ENCODE measurements around the gene MRC2. TPM values are rescaled to one million over a fixed set of nuclear protein-coding genes. Genes with fewer than 3 reads are reported as not detected.

Gene MRC2
- polyA plus RNA-seq, 3 donors = 0.04 TPM; not detected in 2

- Histone ChIP-seq H3K4me2 (replicated peaks; ENCODE audit: extremely low read depth, low read length, poor library complexity, severe bottlenecking) (peak overlapping the region; percentile 88), H2AFZ (ENCODE audit: insufficient read depth, low read depth, low read length, poor library complexity, severe bottlenecking) (peak overlapping the region; percentile 29), H3K27ac (ENCODE audit: low read depth in 1 of 2, low read length in 2 of 2) (no peak overlapping the region), H3K4me1 (ENCODE audit: control insufficient read depth in 1 of 2, insufficient read depth in 2 of 2, low read length in 2 of 2) (peaks cover 25 to 31% of the 10 kb centered on the region in 2 donors), H3K27me3 (ENCODE audit: control insufficient read depth in 2 of 2, insufficient read depth in 2 of 2, low read length in 2 of 2) (peaks cover 3 to 31% of the 10 kb centered on the region in 2 donors), H3K4me3 (replicated peaks in 1 of 3; ENCODE audit: low read depth in 2 of 3, low read length in 3 of 3) (peak overlapping the region in 1 of 3 experiments; percentile 70), H3K79me2 (ENCODE audit: insufficient read depth, low read length) (no peaks in the 10 kb centered on the region), H3K36me3 (replicated peaks in 1 of 2; ENCODE audit: control insufficient read depth in 1 of 2, insufficient read depth in 2 of 2, low read length in 2 of 2) (no peaks in the 10 kb centered on the region), H3K9ac (ENCODE audit: insufficient read depth, low read length, poor library complexity, severe bottlenecking) (peak overlapping the region; percentile 32), H4K20me1 (ENCODE audit: insufficient read depth, low read length) (no peaks in the 10 kb centered on the region), H3K9me3 (replicated peaks in 1 of 2; ENCODE audit: control insufficient read depth in 1 of 2, insufficient read depth in 1 of 2, low read length in 2 of 2) (no peaks in the 10 kb centered on the region)
- Mint-ChIP-seq H3K27ac (no peak overlapping the region), H3K4me1 (peaks cover 36% of the 10 kb centered on the region), H3K9me3 (peaks cover 0 to 5% (median 2%) of the 10 kb centered on the region in 7 donors), H3K4me3 (peak overlapping the region; percentile 79 to 91), H3K27me3 (ENCODE audit: low read depth in 3 of 3) (peaks cover 35 to 48% (median 37%) of the 10 kb centered on the region in 3 donors), H3K36me3 (peaks cover 3 to 5% of the 10 kb centered on the region in 2 donors)
- DNase-seq = no peak
- intact Hi-C loops (cut with micrococcal nuclease) = no loop called here
- WGBS (ENCODE audit: insufficient coverage) = 0% methylated on average over 45 of the region's 61 CpGs
- no peak for TF ChIP-seq CTCF (IDR thresholded peaks at IDR 0.05)
Observed at GRCh38 chr17:62627904-62628633, 599 bp downstream of the MRC2 start.

GRCh38 chr17:62628831-62629555 is 1.5 kb downstream of the MRC2 start:
- no peaks in the 10 kb centered on the region for H3K36me3 ChIP-seq (replicated peaks in 1 of 2; ENCODE audit: control insufficient read depth in 1 of 2, insufficient read depth in 2 of 2, low read length in 2 of 2)
- no peak for TF ChIP-seq CTCF (IDR thresholded peaks at IDR 0.05)
- no peak overlapping the region for H2AFZ ChIP-seq (ENCODE audit: insufficient read depth, low read depth, low read length, poor library complexity, severe bottlenecking)
- intact Hi-C loops (cut with micrococcal nuclease) = no loop called here
- H3K27ac Mint-ChIP-seq = no peak overlapping the region
- WGBS (ENCODE audit: insufficient coverage) = 58% methylated on average over 11 of the region's 19 CpGs
- H3K4me1 Mint-ChIP-seq = peaks cover 36% of the 10 kb centered on the region
- peaks cover 35 to 48% (median 41%) of the 10 kb centered on the region in 3 donors for H3K27me3 Mint-ChIP-seq (ENCODE audit: low read depth in 3 of 3)
- H3K4me3 Mint-ChIP-seq = peak overlapping the region; percentile 24 to 91
- H3K4me3 ChIP-seq (replicated peaks in 1 of 3; ENCODE audit: low read depth in 2 of 3, low read length in 3 of 3) = no peak overlapping the region
- H3K9me3 Mint-ChIP-seq = peaks cover 0 to 5% (median 2%) of the 10 kb centered on the region in 7 donors
- H3K9me3 ChIP-seq (replicated peaks in 1 of 2; ENCODE audit: control insufficient read depth in 1 of 2, insufficient read depth in 1 of 2, low read length in 2 of 2) = no peaks in the 10 kb centered on the region
- peaks cover 2 to 3% of the 10 kb centered on the region in 2 donors for H3K36me3 Mint-ChIP-seq
- no peaks in the 10 kb centered on the region for H3K79me2 ChIP-seq (ENCODE audit: insufficient read depth, low read length)
- no peak overlapping the region for H3K27ac ChIP-seq (ENCODE audit: low read depth in 1 of 2, low read length in 2 of 2)
- no peak for DNase-seq
- no peak overlapping the region for H3K4me2 ChIP-seq (replicated peaks; ENCODE audit: extremely low read depth, low read length, poor library complexity, severe bottlenecking)
- peaks cover 25 to 31% of the 10 kb centered on the region in 2 donors for H3K4me1 ChIP-seq (ENCODE audit: control insufficient read depth in 1 of 2, insufficient read depth in 2 of 2, low read length in 2 of 2)
- H3K27me3 ChIP-seq (ENCODE audit: control insufficient read depth in 2 of 2, insufficient read depth in 2 of 2, low read length in 2 of 2) = peaks cover 3 to 31% of the 10 kb centered on the region in 2 donors
- H3K9ac ChIP-seq (ENCODE audit: insufficient read depth, low read length, poor library complexity, severe bottlenecking) = no peak overlapping the region
- no peaks in the 10 kb centered on the region for H4K20me1 ChIP-seq (ENCODE audit: insufficient read depth, low read length)
